Lung (tissue), 12 donors: ENCODE measurements around the gene TBC1D22A. TPM values are rescaled to one million over a fixed set of nuclear protein-coding genes. Genes with fewer than 3 reads are reported as not detected.
"Not testable (repeated sequence)": the region's sequence is repeated elsewhere in the genome, so short reads cannot be mapped to it uniquely, and the experiment has no call there.

ENCODE experiments used
- ATAC-seq: fragments of 200-7000 bp; cut with Tn5 transposase; one replicate; pipeline ENCODE4 v1.9.1; 2020; ENCODE audit warnings: moderate number of reproducible peaks; ENCODE audit not compliant: insufficient read depth, low FRiP score
- DNase-seq, 3 donors: peaks; one replicate each; pipeline ENCODE4 v3.0.0-alpha.2; 2013 to 2017
- H3K27ac ChIP-seq, 2 donors: one replicate each; pipeline ENCODE4 v1.5.1; 2013; ENCODE audit warnings: mild to moderate bottlenecking in 2 of 2, moderate library complexity in 2 of 2, control low read depth in 1 of 2, inconsistent platforms in 1 of 2, low read depth in 1 of 2, low read length in 1 of 2
- H3K27me3 ChIP-seq, 3 donors: one replicate each; pipeline ENCODE4 v1.5.1; 2013; ENCODE audit warnings: low read length in 2 of 3; ENCODE audit not compliant: control insufficient read depth in 3 of 3, insufficient read depth in 3 of 3
- H3K36me3 ChIP-seq, 4 donors: one replicate each; pipeline ENCODE4 v1.5.1; 2013; ENCODE audit warnings: low read length in 4 of 4, mild to moderate bottlenecking in 1 of 4, moderate library complexity in 1 of 4; ENCODE audit not compliant: control insufficient read depth in 4 of 4, insufficient read depth in 4 of 4
- H3K4me1 ChIP-seq, 5 donors: one replicate each; pipeline ENCODE4 v1.5.1; 2013; ENCODE audit warnings: low read length in 5 of 5, mild to moderate bottlenecking in 2 of 5, moderate library complexity in 1 of 5; ENCODE audit not compliant: control insufficient read depth in 5 of 5, insufficient read depth in 5 of 5
- H3K4me3 ChIP-seq: one replicate; pipeline ENCODE4 v1.5.1; 2013; ENCODE audit warnings: mild to moderate bottlenecking, control low read depth, moderate library complexity
- H3K9ac ChIP-seq, 2 donors: one replicate each; pipeline ENCODE4 v1.5.1; 2013; ENCODE audit warnings: low read length in 2 of 2, control low read depth in 1 of 2; ENCODE audit not compliant: insufficient read depth in 1 of 2
- H3K9me3 ChIP-seq, 4 donors: one replicate each; pipeline ENCODE4 v1.5.1; 2013; ENCODE audit warnings: low read length in 3 of 4, mild to moderate bottlenecking in 1 of 4, moderate library complexity in 1 of 4; ENCODE audit not compliant: control insufficient read depth in 4 of 4, insufficient read depth in 3 of 4
- CTCF ChIP-seq: IDR thresholded peaks from 2 replicates; pipeline ENCODE4 v1.5.1; 2012; ENCODE audit warnings: mild to moderate bottlenecking; ENCODE audit errors: control extremely low read depth, extremely low read depth
- WGBS, 2 donors: extraction: QIAGEN DNeasy Blood & Tissue Kit; methylation state at CpG; one replicate each; pipeline ENCODE4 v1.1.7; 2013; 5-methylcytosine and 5-hydroxymethylcytosine counted together
- polyA plus RNA-seq, 2 donors: library from polyadenylated mRNA; stranded (reverse); fragments of 200-250 nt; gene quantifications; one replicate each; pipeline ENCODE4 v1.2.1, GENCODE V29; 2013
- total RNA-seq, 2 donors: library from RNA; depleted of rRNA in 1 of 2; stranded (reverse); fragments of >200 nt in 1 of 2; gene quantifications; one replicate each; pipeline ENCODE4 v1.2.1, GENCODE V29; 2014 to 2021
- donor health status: control.
- donor health status: control.
- donor health status: Bipolar disorder and iron deficiency.
- donor health status: healthy.
- donor health status: DM: yes; HTN: yes; CAD: no.

TBC1D22A gene
- total and polyA plus RNA-seq, 4 donors = 20.2 to 38.4 (median 21.0) TPM

- DNase-seq = no peak
- H3K9me3 ChIP-seq = no peaks in the 10 kb centered on the region
- 97 to 99% methylated on average over 13 of the region's 13 CpGs for WGBS, 2 donors
Observed at GRCh38 chr22:47047321-47048122, 285.1 kb downstream of the TBC1D22A start.

GRCh38 chr22:47048123-47049077 lies 285.9 kb downstream of the TBC1D22A start:
- ATAC-seq (no peak), DNase-seq (no peak)
- H3K27me3 ChIP-seq = no peaks in the 10 kb centered on the region
- no peak for TF ChIP-seq CTCF
- no peak overlapping the region for H3K27ac ChIP-seq
- 73 to 88% methylated on average over 20 of the region's 20 CpGs for WGBS, 2 donors
- no peaks in the 10 kb centered on the region for H3K9me3 ChIP-seq
- peaks cover 0 to 24% (median 4%) of the 10 kb centered on the region in 5 donors for H3K4me1 ChIP-seq
- no peak overlapping the region for H3K4me3 ChIP-seq
- H3K9ac ChIP-seq = no peak overlapping the region
- peaks cover 0 to 6% (median 0%) of the 10 kb centered on the region in 4 donors for H3K36me3 ChIP-seq

More at GRCh38 chr22:47047321-47048122, 285.1 kb downstream of the TBC1D22A start:
- H3K4me1 ChIP-seq = peaks cover 0 to 17% (median 4%) of the 10 kb centered on the region in 5 donors
- ATAC-seq = no peak
- no peak overlapping the region for H3K4me3 ChIP-seq
- no peak overlapping the region for H3K27ac ChIP-seq
- H3K9ac ChIP-seq = no peak overlapping the region
- TF ChIP-seq CTCF = no peak
- peaks cover 0 to 3% (median 0%) of the 10 kb centered on the region in 4 donors for H3K36me3 ChIP-seq
- no peaks in the 10 kb centered on the region for H3K27me3 ChIP-seq

- peaks cover 0 to 23% (median 4%) of the 10 kb centered on the region in 5 donors for H3K4me1 ChIP-seq
- H3K9ac ChIP-seq = no peak overlapping the region
- no peak for DNase-seq
- ATAC-seq = no peak
- H3K27me3 ChIP-seq = no peaks in the 10 kb centered on the region
- peaks cover 0 to 10% (median 0%) of the 10 kb centered on the region in 4 donors for H3K36me3 ChIP-seq
- no peak overlapping the region for H3K4me3 ChIP-seq
- no peak for TF ChIP-seq CTCF
- H3K27ac ChIP-seq = no peak overlapping the region
- no peaks in the 10 kb centered on the region for H3K9me3 ChIP-seq
- WGBS, 2 donors = 91% methylated on average over 17 of the region's 17 CpGs
Observed at GRCh38 chr22:47049078-47049624, 286.7 kb downstream of the TBC1D22A start.

GRCh38 chr22:47049736-47050400 lies 287.4 kb downstream of the TBC1D22A start:
- not testable (repeated sequence) for H3K4me3 ChIP-seq, ATAC-seq, H3K36me3 ChIP-seq, H3K9me3 ChIP-seq, DNase-seq, H3K27ac ChIP-seq, H3K27me3 ChIP-seq, H3K9ac ChIP-seq
- WGBS, 2 donors = 93 to 94% methylated on average over 17 of the region's 17 CpGs
- peaks cover 0 to 18% (median 0%) of the 10 kb centered on the region in 5 donors for H3K4me1 ChIP-seq
